GM23338 (cell line): Measurements from ENCODE around the gene NCBP1.

Source experiments
- EZH2phosphoT487 ChIP-seq: fragments of 200-600 bp; sonication (generic); IDR thresholded peaks from one replicate; pipeline ENCODE4 v1.8.1; 2018; ENCODE audit warnings: antibody characterized with exemption; ENCODE audit not compliant: unreplicated experiment
- TF ChIP-seq, protein P1 (sequence below): IDR thresholded peaks from one replicate; pipeline ENCODE4 v1.6.1; 2018; ENCODE audit warnings: antibody characterized with exemption; ENCODE audit not compliant: unreplicated experiment
- TF ChIP-seq, protein P2 (sequence below), 2 experiments: fragments of 200-600 bp in 1 of 2; sonication (generic) in 1 of 2; conservative IDR thresholded peaks; 2 replicates each; pipeline versions ENCODE4 v1.5.1 to v1.6.1; 2016 to 2017; ENCODE audit warnings: antibody characterized with exemption in 2 of 2, low read depth in 2 of 2, mild to moderate bottlenecking in 2 of 2, moderate library complexity in 1 of 2

DNA sequence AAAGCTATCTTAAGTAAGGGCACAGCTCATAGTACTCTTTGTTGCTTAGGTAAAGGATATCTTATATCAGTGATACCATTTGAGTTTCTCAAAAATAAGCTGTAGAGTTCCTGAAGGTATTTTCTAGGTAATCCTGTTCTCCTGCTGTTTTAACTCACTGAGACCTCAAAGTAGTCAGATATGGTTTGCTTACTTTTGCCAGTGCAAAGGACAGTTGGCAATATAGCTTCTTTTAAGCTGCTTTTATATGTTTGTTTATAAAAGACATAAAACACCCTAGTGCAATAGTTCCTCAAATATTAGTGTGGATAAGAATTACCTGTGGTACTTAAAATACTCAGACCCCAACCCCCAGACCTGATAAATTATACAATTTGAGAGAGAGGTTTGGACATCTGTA, 12.1 kb downstream of the NCBP1 start:
- no peak for TF ChIP-seq EZH2phosphoT487
- TF ChIP-seq, protein P1, sequence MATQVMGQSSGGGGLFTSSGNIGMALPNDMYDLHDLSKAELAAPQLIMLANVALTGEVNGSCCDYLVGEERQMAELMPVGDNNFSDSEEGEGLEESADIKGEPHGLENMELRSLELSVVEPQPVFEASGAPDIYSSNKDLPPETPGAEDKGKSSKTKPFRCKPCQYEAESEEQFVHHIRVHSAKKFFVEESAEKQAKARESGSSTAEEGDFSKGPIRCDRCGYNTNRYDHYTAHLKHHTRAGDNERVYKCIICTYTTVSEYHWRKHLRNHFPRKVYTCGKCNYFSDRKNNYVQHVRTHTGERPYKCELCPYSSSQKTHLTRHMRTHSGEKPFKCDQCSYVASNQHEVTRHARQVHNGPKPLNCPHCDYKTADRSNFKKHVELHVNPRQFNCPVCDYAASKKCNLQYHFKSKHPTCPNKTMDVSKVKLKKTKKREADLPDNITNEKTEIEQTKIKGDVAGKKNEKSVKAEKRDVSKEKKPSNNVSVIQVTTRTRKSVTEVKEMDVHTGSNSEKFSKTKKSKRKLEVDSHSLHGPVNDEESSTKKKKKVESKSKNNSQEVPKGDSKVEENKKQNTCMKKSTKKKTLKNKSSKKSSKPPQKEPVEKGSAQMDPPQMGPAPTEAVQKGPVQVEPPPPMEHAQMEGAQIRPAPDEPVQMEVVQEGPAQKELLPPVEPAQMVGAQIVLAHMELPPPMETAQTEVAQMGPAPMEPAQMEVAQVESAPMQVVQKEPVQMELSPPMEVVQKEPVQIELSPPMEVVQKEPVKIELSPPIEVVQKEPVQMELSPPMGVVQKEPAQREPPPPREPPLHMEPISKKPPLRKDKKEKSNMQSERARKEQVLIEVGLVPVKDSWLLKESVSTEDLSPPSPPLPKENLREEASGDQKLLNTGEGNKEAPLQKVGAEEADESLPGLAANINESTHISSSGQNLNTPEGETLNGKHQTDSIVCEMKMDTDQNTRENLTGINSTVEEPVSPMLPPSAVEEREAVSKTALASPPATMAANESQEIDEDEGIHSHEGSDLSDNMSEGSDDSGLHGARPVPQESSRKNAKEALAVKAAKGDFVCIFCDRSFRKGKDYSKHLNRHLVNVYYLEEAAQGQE = no peak
- TF ChIP-seq, protein P2, sequence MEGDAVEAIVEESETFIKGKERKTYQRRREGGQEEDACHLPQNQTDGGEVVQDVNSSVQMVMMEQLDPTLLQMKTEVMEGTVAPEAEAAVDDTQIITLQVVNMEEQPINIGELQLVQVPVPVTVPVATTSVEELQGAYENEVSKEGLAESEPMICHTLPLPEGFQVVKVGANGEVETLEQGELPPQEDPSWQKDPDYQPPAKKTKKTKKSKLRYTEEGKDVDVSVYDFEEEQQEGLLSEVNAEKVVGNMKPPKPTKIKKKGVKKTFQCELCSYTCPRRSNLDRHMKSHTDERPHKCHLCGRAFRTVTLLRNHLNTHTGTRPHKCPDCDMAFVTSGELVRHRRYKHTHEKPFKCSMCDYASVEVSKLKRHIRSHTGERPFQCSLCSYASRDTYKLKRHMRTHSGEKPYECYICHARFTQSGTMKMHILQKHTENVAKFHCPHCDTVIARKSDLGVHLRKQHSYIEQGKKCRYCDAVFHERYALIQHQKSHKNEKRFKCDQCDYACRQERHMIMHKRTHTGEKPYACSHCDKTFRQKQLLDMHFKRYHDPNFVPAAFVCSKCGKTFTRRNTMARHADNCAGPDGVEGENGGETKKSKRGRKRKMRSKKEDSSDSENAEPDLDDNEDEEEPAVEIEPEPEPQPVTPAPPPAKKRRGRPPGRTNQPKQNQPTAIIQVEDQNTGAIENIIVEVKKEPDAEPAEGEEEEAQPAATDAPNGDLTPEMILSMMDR (conservative IDR thresholded peaks at IDR 0.05; ENCODE audit: low read depth in 2 of 2) = no peak
